Measurements from ENCODE around the gene SEPHS1.
A peak's percentile ranks its signal among the peaks of the same experiment; 100 is the strongest.

SEPHS1 gene

DNA sequence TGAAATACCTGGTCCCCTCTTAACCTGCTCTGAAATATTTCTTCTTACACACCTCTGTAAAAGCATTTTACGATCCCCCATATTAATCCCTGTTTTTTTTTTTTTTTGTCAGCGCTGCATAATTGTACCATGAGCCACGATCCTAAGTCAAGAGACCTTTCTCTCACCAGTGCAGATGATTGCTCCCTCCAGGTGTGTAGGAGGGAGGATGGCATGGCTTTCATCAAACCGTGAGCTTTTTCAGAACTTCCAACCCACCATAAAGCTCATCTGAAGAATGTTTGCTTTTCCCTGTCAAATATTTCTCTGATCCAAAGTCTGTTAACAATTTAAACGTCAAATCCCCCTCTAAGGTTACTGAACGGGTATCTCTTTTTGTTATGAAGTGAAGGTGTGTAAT, 28.2 kb upstream of the SEPHS1 start:
- H3K4me1 ChIP-seq = no peaks in the 10 kb centered on the region
- TF ChIP-seq, protein P1, sequence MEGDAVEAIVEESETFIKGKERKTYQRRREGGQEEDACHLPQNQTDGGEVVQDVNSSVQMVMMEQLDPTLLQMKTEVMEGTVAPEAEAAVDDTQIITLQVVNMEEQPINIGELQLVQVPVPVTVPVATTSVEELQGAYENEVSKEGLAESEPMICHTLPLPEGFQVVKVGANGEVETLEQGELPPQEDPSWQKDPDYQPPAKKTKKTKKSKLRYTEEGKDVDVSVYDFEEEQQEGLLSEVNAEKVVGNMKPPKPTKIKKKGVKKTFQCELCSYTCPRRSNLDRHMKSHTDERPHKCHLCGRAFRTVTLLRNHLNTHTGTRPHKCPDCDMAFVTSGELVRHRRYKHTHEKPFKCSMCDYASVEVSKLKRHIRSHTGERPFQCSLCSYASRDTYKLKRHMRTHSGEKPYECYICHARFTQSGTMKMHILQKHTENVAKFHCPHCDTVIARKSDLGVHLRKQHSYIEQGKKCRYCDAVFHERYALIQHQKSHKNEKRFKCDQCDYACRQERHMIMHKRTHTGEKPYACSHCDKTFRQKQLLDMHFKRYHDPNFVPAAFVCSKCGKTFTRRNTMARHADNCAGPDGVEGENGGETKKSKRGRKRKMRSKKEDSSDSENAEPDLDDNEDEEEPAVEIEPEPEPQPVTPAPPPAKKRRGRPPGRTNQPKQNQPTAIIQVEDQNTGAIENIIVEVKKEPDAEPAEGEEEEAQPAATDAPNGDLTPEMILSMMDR (IDR thresholded peaks at IDR 0.05) = no peak
- H3K36me3 ChIP-seq (ENCODE audit: control insufficient read depth, insufficient read depth, low read length) = no peaks in the 10 kb centered on the region
- H3K9me3 ChIP-seq (ENCODE audit: control insufficient read depth, low read length) = no peaks in the 10 kb centered on the region
- H3K9ac ChIP-seq = no peak overlapping the region
- H2AFZ ChIP-seq = peak overlapping the region; percentile 27
- H3K4me3 ChIP-seq (ENCODE audit: low read depth, low read length) = no peak overlapping the region
- no peak overlapping the region for H3K4me2 ChIP-seq (ENCODE audit: low read length)
- H3K27ac ChIP-seq = no peak overlapping the region
- no peaks in the 10 kb centered on the region for H3K79me2 ChIP-seq
- no peaks in the 10 kb centered on the region for H3K27me3 ChIP-seq (ENCODE audit: control insufficient read depth, insufficient read depth, low read length)

DNA sequence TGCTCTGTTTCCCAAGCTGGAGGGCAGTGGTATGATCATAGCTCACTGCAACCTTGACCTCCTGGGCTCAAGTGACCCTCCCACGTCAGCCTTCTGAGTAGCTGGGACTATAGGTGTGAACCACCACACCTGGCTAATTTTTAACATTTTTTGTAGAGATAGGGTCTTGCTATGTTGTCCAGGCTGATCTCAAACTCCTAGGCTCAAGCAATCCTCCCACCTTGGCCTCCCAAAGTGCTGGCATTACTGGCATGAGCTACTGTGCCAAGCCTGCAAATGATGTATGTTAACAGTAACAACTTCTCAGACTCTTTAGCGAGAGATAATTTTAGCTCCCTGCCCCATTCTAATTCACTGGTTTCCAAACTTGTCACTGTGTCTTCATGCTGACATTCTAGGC, 27.7 kb upstream of the SEPHS1 start:
- Histone ChIP-seq H3K9ac (no peak overlapping the region), H3K4me2 (ENCODE audit: low read length) (no peak overlapping the region), H3K27ac (no peak overlapping the region), H3K36me3 (ENCODE audit: control insufficient read depth, insufficient read depth, low read length) (no peaks in the 10 kb centered on the region), H3K79me2 (no peaks in the 10 kb centered on the region), H3K4me1 (no peaks in the 10 kb centered on the region), H3K9me3 (ENCODE audit: control insufficient read depth, low read length) (no peaks in the 10 kb centered on the region), H3K4me3 (ENCODE audit: low read depth, low read length) (no peak overlapping the region), H2AFZ (no peak overlapping the region), H3K27me3 (ENCODE audit: control insufficient read depth, insufficient read depth, low read length) (no peaks in the 10 kb centered on the region)
- TF ChIP-seq, protein P1 (IDR thresholded peaks at IDR 0.05) = no peak

DNA sequence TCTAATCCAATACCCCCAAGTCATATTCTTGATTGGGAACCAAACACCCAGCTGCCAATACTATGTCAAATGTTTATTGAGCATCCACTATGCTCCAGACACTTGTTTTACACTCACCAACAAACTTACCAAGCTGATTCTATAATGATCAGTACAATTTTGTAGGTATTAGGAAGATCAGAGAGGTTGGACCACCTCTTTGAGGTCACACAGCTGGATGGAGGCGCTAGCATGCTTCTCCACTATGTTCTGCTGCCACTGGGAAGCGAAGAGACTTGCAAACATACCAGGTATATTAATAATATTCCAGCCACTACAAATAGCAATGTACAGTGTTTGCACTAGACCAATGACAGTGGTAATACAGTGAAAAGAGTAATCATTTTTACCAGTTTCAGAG, 25.6 kb upstream of the SEPHS1 start:
- TF ChIP-seq, protein P1 (IDR thresholded peaks at IDR 0.05) = no peak
- no peak overlapping the region for H3K9ac ChIP-seq

DNA sequence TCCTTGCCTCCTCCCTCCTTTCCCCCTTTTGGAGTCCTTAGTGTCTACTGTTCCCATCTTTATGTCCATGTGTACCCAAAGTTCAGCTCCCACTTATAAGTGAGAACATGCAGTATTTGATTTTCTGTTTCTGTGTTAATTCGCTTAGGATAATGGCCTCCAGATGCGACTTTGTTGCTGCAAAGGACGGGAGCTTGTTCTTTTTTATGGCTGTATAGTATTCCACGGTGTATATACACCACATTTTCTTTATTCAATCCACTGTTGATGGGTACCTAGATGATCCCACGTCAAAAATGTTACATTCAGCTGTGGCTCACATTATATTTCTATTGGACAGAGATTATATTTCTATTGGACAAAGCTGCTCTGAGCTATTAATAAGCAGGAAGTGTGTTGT, 24.4 kb upstream of the SEPHS1 start:
- no peak overlapping the region for H3K4me2 ChIP-seq (ENCODE audit: low read length)
- no peak overlapping the region for H3K4me3 ChIP-seq (ENCODE audit: low read depth, low read length)
- TF ChIP-seq, protein P1 (IDR thresholded peaks at IDR 0.05) = no peak
- H3K27ac ChIP-seq = no peak overlapping the region
- H3K9me3 ChIP-seq (ENCODE audit: control insufficient read depth, low read length) = no peaks in the 10 kb centered on the region
- no peaks in the 10 kb centered on the region for H3K36me3 ChIP-seq (ENCODE audit: control insufficient read depth, insufficient read depth, low read length)
- H3K4me1 ChIP-seq = no peaks in the 10 kb centered on the region
- H3K27me3 ChIP-seq (ENCODE audit: control insufficient read depth, insufficient read depth, low read length) = no peaks in the 10 kb centered on the region
- no peaks in the 10 kb centered on the region for H3K79me2 ChIP-seq
- no peak overlapping the region for H2AFZ ChIP-seq
- no peak overlapping the region for H3K9ac ChIP-seq

More for the DNA sequence above, 25.6 kb upstream of the SEPHS1 start:
- Histone ChIP-seq H3K27me3 (ENCODE audit: control insufficient read depth, insufficient read depth, low read length) (no peaks in the 10 kb centered on the region), H3K9me3 (ENCODE audit: control insufficient read depth, low read length) (no peaks in the 10 kb centered on the region), H3K4me3 (ENCODE audit: low read depth, low read length) (no peak overlapping the region), H3K36me3 (ENCODE audit: control insufficient read depth, insufficient read depth, low read length) (no peaks in the 10 kb centered on the region), H3K27ac (no peak overlapping the region), H3K79me2 (no peaks in the 10 kb centered on the region), H2AFZ (no peak overlapping the region), H3K4me1 (no peaks in the 10 kb centered on the region), H3K4me2 (ENCODE audit: low read length) (no peak overlapping the region)

DNA sequence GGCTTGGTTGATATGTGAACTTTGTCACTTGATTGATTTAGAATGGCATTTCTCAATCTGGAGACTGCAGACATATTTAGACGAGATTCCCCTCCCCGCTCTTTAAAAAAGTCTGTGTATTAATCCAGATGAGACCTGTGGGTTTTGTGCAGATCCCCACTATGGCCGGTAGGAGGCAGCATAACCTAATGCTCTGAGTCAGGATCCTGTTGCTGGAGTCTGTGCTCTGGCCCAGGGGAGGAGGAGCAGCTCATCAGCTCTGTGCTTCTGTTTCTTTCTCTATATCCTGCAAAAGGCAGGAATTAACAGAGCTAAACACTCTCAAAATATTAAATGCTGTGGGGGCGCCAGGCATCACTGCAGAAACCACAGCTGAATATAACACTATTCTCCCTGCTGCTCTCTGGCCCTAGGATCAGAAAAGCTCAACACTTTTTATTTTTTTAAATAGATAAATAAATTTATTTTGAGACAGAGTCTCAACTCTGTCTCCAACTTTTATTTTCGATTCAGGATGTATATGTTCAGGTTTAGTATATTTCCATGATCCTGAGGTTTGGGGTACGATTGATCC, 23.9 kb upstream of the SEPHS1 start:
- Histone ChIP-seq H3K9ac (no peak overlapping the region), H3K79me2 (no peaks in the 10 kb centered on the region), H3K27ac (no peak overlapping the region), H3K27me3 (ENCODE audit: control insufficient read depth, insufficient read depth, low read length) (no peaks in the 10 kb centered on the region), H3K9me3 (ENCODE audit: control insufficient read depth, low read length) (no peaks in the 10 kb centered on the region), H3K4me3 (ENCODE audit: low read depth, low read length) (no peak overlapping the region), H3K4me2 (ENCODE audit: low read length) (no peak overlapping the region), H3K4me1 (no peaks in the 10 kb centered on the region), H3K36me3 (ENCODE audit: control insufficient read depth, insufficient read depth, low read length) (no peaks in the 10 kb centered on the region), H2AFZ (peak overlapping the region; percentile 54)
- TF ChIP-seq, protein P1 (IDR thresholded peaks at IDR 0.05) = peak; percentile 94

All from parathyroid adenoma (tissue), 2 donors.